Keratinocyte (primary cell): ENCODE results near the gene LSP1. TPM values are rescaled to one million over a fixed set of nuclear protein-coding genes. Genes with fewer than 3 reads are reported as not detected.

Experiments
- DNase-seq: peaks from one replicate; pipeline ENCODE4 v3.0.0-alpha.2; 2011; ENCODE audit warnings: low read depth, missing footprints, low spot score
- FAIRE-seq: peaks from 2 replicates; lab custom pipeline; 2011; peaks lifted over from hg19 to GRCh38; lab: Jason Lieb, UNC
- H2AFZ ChIP-seq: 2 replicates; pipeline ENCODE4 v1.6.0; 2012; ENCODE audit warnings: low read length, control low read depth, inconsistent platforms; ENCODE audit not compliant: control insufficient read depth
- H3K27ac ChIP-seq: 2 replicates; pipeline ENCODE4 v1.5.1; 2011; ENCODE audit warnings: low read length; ENCODE audit not compliant: control insufficient read depth, insufficient read depth
- H3K27me3 ChIP-seq: 3 replicates; pipeline ENCODE4 v1.6.0; 2011; ENCODE audit warnings: low read length; ENCODE audit not compliant: control insufficient read depth, insufficient read depth; ENCODE audit errors: extremely low read depth
- H3K36me3 ChIP-seq, 2 experiments: 2 replicates in 1 of 2; 3 replicates in 1 of 2; pipeline ENCODE4 v1.5.1; 2011; ENCODE audit warnings: low read length in 2 of 2, mild to moderate bottlenecking in 1 of 2; ENCODE audit not compliant: control insufficient read depth in 2 of 2, insufficient read depth in 2 of 2; ENCODE audit errors: extremely low read depth in 1 of 2
- H3K4me1 ChIP-seq: 3 replicates; pipeline ENCODE4 v1.5.1; 2011; ENCODE audit warnings: low read length; ENCODE audit not compliant: control insufficient read depth, insufficient read depth; ENCODE audit errors: extremely low read depth
- H3K4me2 ChIP-seq: 3 replicates; pipeline ENCODE4 v1.6.0; 2011; ENCODE audit warnings: low read depth, low read length; ENCODE audit not compliant: control insufficient read depth, insufficient read depth; ENCODE audit errors: extremely low read depth
- H3K4me3 ChIP-seq, 3 experiments: fragments of 200-600 bp in 1 of 3; sonication (generic) in 1 of 3; 2 replicates in 2 of 3; 3 replicates in 1 of 3; pipeline ENCODE4 v1.5.1; 2011 to 2016; ENCODE audit warnings: low read length in 3 of 3, mild to moderate bottlenecking in 3 of 3, control low read depth in 2 of 3, inconsistent platforms in 1 of 3, low read depth in 1 of 3, mixed read lengths in 1 of 3, mixed run types in 1 of 3, moderate library complexity in 1 of 3; ENCODE audit not compliant: control insufficient read depth in 2 of 3, insufficient read depth in 2 of 3; ENCODE audit errors: extremely low read depth in 1 of 3
- H3K79me2 ChIP-seq: 2 replicates; pipeline ENCODE4 v1.6.0; 2012; ENCODE audit warnings: low read length; ENCODE audit not compliant: control insufficient read depth, insufficient read depth
- H3K9ac ChIP-seq: 3 replicates; pipeline ENCODE4 v1.6.0; 2011; ENCODE audit warnings: low read length; ENCODE audit not compliant: control insufficient read depth, insufficient read depth; ENCODE audit errors: extremely low read depth
- H3K9me1 ChIP-seq: 3 replicates; pipeline ENCODE4 v1.6.0; 2011; ENCODE audit warnings: low read length; ENCODE audit not compliant: control insufficient read depth, insufficient read depth; ENCODE audit errors: extremely low read depth
- H3K9me3 ChIP-seq: 2 replicates; pipeline ENCODE4 v1.5.1; 2012; ENCODE audit warnings: low read depth, low read length; ENCODE audit not compliant: control insufficient read depth
- H4K20me1 ChIP-seq: 3 replicates; pipeline ENCODE4 v1.6.0; 2011; ENCODE audit warnings: low read length; ENCODE audit not compliant: control insufficient read depth, insufficient read depth; ENCODE audit errors: extremely low read depth
- CTCF ChIP-seq, 3 experiments: IDR thresholded peaks in 1 of 3; conservative IDR thresholded peaks in 1 of 3; optimal IDR thresholded peaks in 1 of 3; 2 replicates in 2 of 3; 3 replicates in 1 of 3; pipeline versions ENCODE3 to v1.5.1; 2011; ENCODE audit warnings: low read length in 3 of 3, mild to moderate bottlenecking in 3 of 3, moderate library complexity in 2 of 3, control low read depth in 1 of 3, inconsistent platforms in 1 of 3; ENCODE audit not compliant: insufficient read depth in 2 of 3; ENCODE audit errors: extremely low read depth in 1 of 3
- EZH2 ChIP-seq: IDR thresholded peaks from one replicate; pipeline ENCODE4 v1.6.1; 2012; ENCODE audit warnings: inconsistent platforms, mild to moderate bottlenecking, low read length, moderate library complexity
- dilution Hi-C: fragments of 300-500 bp; cut with MboI; formaldehyde crosslinking; loops from one replicate; pipeline ENCODE4 v1.7.0; 2020; ENCODE audit warnings: low sequenced_read_pairs; ENCODE audit not compliant: extremely low pct_ligation_motif_present
- polyA plus RNA-seq, 5 experiments: library from polyadenylated mRNA; depleted of rRNA in 3 of 5; stranded (reverse) in 3 of 5; stranded (forward) in 1 of 5; unstranded in 1 of 5; fragments of >200 nt; gene quantifications; 1 replicate in 1 of 5; 2 replicates in 3 of 5; 3 replicates in 1 of 5; pipeline versions ENCODE4 v1.2.1 to v1.2.3, GENCODE V29; 2011 to 2012; ENCODE audit warnings: missing spikeins in 2 of 5, low read depth in 1 of 5, low replicate concordance in 1 of 5

Gene LSP1
- polyA plus RNA-seq, 1 donor (not counting 4 experiments of a cell fraction or from before 2014, with no cell fraction given), result 0.94 TPM

GRCh38 chr11:1815311-1815710, 37.6 kb upstream of the LSP1 start:
- H3K9me3 ChIP-seq, result peaks cover 7% of the 10 kb centered on the region
- FAIRE-seq, result no peak
- H4K20me1 ChIP-seq, result no peaks in the 10 kb centered on the region
- H3K4me1 ChIP-seq, result peaks cover 9% of the 10 kb centered on the region
- no peaks in the 10 kb centered on the region for H3K27me3 ChIP-seq
- H3K9ac ChIP-seq, result no peak overlapping the region
- no peak overlapping the region for H3K27ac ChIP-seq
- H3K9me1 ChIP-seq, result no peaks in the 10 kb centered on the region
- no peak overlapping the region for H3K4me2 ChIP-seq
- TF ChIP-seq CTCF (optimal IDR thresholded peaks at IDR 0.05 in 1 of 3, IDR thresholded peaks at IDR 0.05 in 1 of 3, conservative IDR thresholded peaks at IDR 0.05 in 1 of 3; ENCODE audit: extremely low read depth in 1 of 3, insufficient read depth in 2 of 3, low read length in 3 of 3), result no peak
- TF ChIP-seq EZH2, result no peak
- no peak overlapping the region for H3K4me3 ChIP-seq
- H2AFZ ChIP-seq, result no peak overlapping the region
- DNase-seq, result no peak
- dilution Hi-C loops, result no loop called here
- H3K79me2 ChIP-seq, result no peaks in the 10 kb centered on the region
- H3K36me3 ChIP-seq, result no peaks in the 10 kb centered on the region

GRCh38 chr11:1815751-1816150, 37.1 kb upstream of the LSP1 start:
- TF ChIP-seq EZH2 (no peak), CTCF (optimal IDR thresholded peaks at IDR 0.05 in 1 of 3, IDR thresholded peaks at IDR 0.05 in 1 of 3, conservative IDR thresholded peaks at IDR 0.05 in 1 of 3; ENCODE audit: extremely low read depth in 1 of 3, insufficient read depth in 2 of 3, low read length in 3 of 3) (no peak)
- dilution Hi-C loops, result no loop called here
- Histone ChIP-seq H3K9me1 (no peaks in the 10 kb centered on the region), H3K4me2 (no peak overlapping the region), H3K27me3 (no peaks in the 10 kb centered on the region), H3K9me3 (peaks cover 7% of the 10 kb centered on the region), H3K4me1 (peaks cover 10% of the 10 kb centered on the region), H3K79me2 (no peaks in the 10 kb centered on the region), H3K4me3 (no peak overlapping the region), H3K9ac (no peak overlapping the region), H3K36me3 (no peaks in the 10 kb centered on the region), H2AFZ (no peak overlapping the region), H4K20me1 (no peaks in the 10 kb centered on the region), H3K27ac (no peak overlapping the region)
- no peak for FAIRE-seq
- no peak for DNase-seq
